HG03066 (cell line): ENCODE results near the gene LYST.

Experiments
- ATAC-seq: cut with Tn5 transposase; IDR thresholded peaks from one replicate; pipeline ENCODE4 v1.9.1; 2021; ENCODE audit warnings: low read depth; ENCODE audit not compliant: unreplicated experiment

LYST gene

GRCh38 chr1:235614442-235614954 lies 252.2 kb downstream of the LYST start:
- no peak for ATAC-seq

- ATAC-seq, result no peak
Measured at GRCh38 chr1:235613602-235614001, 253.1 kb downstream of the LYST start.

GRCh38 chr1:235612761-235613160 lies 253.9 kb downstream of the LYST start:
- no peak for ATAC-seq
